Measurements from ENCODE around the gene KCNK15. TPM values are rescaled to one million over a fixed set of nuclear protein-coding genes. Genes with fewer than 3 reads are reported as not detected.

The KCNK15 gene
- total RNA-seq, 1 donor from 2014 or later: 0.44 TPM

DNA sequence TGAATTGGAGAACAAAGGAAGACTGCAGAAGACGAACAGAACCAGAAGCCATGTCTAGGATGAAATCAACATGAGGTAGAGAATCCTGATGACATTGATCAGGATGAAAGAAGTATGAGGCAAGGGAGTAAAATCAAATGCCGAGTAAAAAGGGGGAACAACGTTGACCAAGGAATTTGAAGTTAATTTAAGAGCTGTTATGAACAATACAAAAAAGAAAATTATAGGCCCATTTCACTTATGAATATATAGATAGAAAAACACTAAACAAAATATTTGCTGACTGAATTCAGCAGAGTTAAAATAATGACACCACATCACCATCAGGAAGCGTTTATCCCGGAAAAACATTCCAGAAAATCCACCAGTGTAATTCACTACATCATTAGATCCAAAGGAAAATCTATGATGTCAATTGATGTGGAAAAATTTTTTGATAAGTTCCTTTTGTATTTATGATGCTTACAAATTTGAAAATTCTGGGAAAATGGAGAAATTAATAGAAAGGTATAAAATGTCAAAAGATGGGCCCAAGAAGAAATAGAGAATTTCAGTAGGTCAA, 38.6 kb upstream of the KCNK15 start:
- no peak for DNase-seq
- H3K4me3 Mint-ChIP-seq: no peak overlapping the region
- no peaks in the 10 kb centered on the region for H3K27me3 Mint-ChIP-seq
- H3K4me1 Mint-ChIP-seq: no peaks in the 10 kb centered on the region
- H3K36me3 Mint-ChIP-seq (ENCODE audit: low read depth): no peaks in the 10 kb centered on the region
- intact Hi-C loops (cut with micrococcal nuclease): no loop called here
- H3K9me3 Mint-ChIP-seq: no peaks in the 10 kb centered on the region
- H3K27ac Mint-ChIP-seq: no peak overlapping the region

DNA sequence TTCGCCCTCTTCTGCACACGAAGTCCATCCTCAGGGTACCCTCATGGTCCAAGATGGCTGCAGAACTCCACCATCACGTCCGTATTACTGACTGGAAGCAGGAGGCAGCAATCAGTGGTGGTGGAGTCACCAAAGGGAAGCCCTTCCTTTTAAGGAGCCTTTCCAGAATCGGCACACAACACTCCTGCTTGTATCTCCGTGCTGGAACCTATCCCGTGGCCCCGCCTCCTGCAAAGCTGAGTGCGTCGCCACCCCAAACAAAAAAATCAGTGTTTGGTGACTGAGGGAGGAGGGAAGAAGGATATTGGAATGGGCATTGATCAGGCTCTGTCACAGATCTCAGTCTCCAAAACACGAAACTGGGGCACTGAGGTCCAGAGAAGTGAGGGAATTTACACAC, 36.3 kb upstream of the KCNK15 start:
- intact Hi-C loops (cut with micrococcal nuclease): no loop called here
- Mint-ChIP-seq H3K4me1 (no peaks in the 10 kb centered on the region), H3K4me3 (no peak overlapping the region), H3K9me3 (no peaks in the 10 kb centered on the region), H3K36me3 (ENCODE audit: low read depth) (no peaks in the 10 kb centered on the region), H3K27me3 (no peaks in the 10 kb centered on the region), H3K27ac (no peak overlapping the region)
- DNase-seq: no peak

DNA sequence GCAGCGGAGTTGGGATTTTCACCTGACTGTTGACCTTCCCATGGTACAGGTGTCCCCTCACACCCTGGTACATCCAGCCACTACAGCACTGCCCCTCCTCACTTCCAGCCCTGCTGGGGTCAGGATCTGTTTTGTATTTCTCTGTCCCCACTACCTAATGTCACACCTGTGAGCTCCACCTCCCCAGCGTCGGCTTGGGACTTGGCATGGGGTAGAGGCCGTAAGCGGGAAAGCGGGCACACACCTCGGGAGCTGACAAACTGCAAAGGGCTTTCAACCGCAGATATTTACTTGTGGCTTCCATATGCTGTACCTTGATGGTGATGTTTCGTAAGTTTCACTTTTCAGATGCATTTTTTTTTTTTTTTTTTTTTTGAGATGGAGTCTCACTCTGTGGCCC, 35.9 kb upstream of the KCNK15 start:
- intact Hi-C loops (cut with micrococcal nuclease): no loop called here
- Mint-ChIP-seq H3K4me3 (no peak overlapping the region), H3K27ac (no peak overlapping the region), H3K27me3 (no peaks in the 10 kb centered on the region), H3K36me3 (ENCODE audit: low read depth) (no peaks in the 10 kb centered on the region), H3K4me1 (no peaks in the 10 kb centered on the region), H3K9me3 (no peaks in the 10 kb centered on the region)
- no peak for DNase-seq

DNA sequence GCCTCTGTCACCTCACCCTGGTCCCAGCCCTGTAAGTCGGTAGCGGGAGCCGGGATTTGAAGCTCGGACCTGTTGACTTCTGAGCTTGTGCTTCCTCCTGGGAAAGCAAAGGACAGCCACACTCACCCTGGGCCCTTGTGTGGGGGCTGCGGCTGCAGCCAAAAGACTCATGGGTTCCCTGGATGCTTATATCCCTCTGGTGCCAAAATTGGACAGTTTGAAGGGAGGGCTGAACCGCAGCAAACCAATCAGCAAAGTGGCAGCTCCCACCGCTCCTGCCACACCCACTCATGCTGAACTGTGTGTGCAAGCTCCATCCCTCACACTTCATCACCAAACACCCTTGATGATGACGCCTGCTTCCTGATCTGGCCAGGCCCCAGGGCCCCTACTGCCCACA, 34.4 kb upstream of the KCNK15 start:
- Mint-ChIP-seq H3K27me3 (no peaks in the 10 kb centered on the region), H3K9me3 (no peaks in the 10 kb centered on the region), H3K27ac (no peak overlapping the region), H3K4me3 (no peak overlapping the region), H3K36me3 (ENCODE audit: low read depth) (no peaks in the 10 kb centered on the region), H3K4me1 (no peaks in the 10 kb centered on the region)
- intact Hi-C loops (cut with micrococcal nuclease): no loop called here
- no peak for DNase-seq

DNA sequence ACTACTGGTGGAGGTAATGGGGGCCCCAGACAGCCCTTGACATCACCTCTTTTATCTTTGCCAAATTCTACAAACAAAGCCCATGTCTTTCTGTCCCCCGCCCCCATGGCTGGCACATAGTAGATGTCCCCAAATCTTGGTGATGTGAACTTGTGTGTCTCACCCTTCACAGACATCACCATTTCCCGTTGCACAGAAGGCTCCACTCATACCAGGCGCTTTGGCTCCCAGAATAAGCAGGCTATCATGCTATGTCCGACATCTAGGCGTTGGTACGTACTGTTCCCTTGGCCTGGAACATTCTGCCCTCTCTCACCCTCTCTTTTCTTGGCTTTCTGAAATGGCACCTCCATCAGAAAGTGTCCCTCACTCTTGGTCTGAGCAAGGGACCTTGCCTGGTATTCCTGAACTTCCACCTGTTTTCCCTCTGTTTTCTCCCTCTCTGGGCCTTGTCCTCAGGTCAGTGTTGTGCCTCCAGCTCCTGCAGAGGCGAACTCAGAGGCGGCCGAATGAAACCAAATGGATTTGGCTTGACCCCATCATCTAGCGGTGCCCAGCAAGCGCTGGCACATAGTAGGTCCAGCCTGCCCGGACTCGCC, 31.5 kb upstream of the KCNK15 start:
- H3K27ac Mint-ChIP-seq: no peak overlapping the region
- H3K27me3 Mint-ChIP-seq: no peaks in the 10 kb centered on the region
- no peak overlapping the region for H3K4me3 Mint-ChIP-seq
- H3K4me1 Mint-ChIP-seq: no peaks in the 10 kb centered on the region
- no peaks in the 10 kb centered on the region for H3K9me3 Mint-ChIP-seq
- intact Hi-C loops (cut with micrococcal nuclease): no loop called here
- no peak for DNase-seq
- H3K36me3 Mint-ChIP-seq (ENCODE audit: low read depth): no peaks in the 10 kb centered on the region

DNA sequence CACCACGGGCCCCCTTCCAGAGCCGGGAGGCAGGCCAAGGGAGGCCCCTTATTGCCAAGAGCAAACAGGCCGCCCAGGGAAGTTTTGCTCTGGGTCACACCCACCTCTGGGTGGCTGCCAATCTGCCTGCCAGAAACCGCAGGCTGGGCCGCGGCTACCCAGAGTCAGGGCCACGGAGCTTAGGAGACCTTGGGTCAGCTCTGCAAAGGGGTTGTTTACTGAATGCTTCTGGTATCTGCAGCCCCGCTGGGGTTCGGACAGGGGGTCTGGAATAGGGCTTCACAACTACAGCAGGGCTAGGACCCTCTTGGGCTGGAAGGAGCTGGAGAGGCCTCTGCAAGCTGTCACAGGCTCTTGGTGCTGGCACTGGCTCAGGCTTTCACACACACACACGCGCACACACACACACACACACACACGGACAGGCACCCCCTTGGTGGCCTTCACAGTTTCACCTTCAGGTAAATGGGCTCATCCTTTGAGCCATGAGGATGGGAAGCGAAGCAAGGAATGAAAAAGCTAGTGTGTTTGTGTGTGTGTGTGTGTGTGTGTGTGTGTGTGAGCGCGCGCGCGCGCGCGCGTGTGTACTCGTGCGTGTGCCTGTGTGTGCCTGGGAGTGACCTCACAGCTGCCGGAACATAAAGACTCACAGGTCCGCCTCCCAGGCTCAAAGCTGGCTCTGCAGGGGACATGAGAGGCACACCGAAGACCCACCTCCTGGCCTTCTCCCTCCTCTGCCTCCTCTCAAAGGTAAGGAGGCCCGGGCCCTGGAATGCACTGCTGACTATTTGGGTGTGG, 30.8 kb upstream of the KCNK15 start, which contains the start of gene CCN5:
Gene CCN5, plus strand, starts transcription at position 669 of the 798 bp plus-strand sequence. Its CDS starts 22 bp downstream, at position 691.
- intact Hi-C loops (cut with micrococcal nuclease): no loop called here

DNA sequence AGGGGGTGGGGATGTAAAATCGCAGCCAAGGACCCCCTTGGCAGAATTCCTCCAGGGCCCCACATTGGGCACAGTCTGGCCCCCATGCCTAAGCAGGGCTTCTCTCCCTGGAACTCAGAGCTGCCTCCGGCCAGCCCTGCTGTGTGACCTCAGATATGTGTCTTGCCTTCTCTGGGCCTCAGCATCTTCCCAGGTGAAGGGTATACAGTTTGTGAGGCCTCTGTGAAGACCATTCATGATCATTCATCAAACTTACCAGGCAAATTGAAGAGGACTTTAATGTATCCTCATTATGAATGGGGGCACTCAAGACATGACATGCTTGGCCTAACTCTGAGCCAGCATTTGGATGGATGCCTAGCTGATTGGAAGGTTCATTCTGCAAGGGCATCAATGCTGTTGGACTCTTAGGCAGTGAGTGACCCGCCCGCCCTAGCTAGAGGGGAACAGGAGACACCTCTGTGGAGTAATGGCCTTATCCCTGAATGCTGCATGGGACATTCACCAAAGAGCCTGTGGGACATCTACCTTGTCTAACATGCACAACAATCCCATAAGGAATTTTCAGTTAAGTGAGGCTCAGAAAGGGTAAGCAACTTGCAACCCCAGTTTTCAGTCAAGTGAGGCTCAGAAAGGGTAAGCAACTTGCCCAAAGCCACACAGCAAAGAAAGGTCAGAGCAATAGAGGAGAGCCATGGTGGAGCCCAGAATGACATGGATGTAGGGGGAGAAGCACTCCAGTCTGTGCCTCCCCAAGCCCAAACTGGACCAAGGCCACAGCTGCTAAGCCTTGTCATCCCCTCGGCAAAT, 30.0 kb upstream of the KCNK15 start:
- DNase-seq: no peak
- intact Hi-C loops (cut with micrococcal nuclease): no loop called here

More for the DNA sequence above, 30.8 kb upstream of the KCNK15 start, which contains the start of gene CCN5:
- Mint-ChIP-seq H3K36me3 (ENCODE audit: low read depth) (no peaks in the 10 kb centered on the region), H3K9me3 (no peaks in the 10 kb centered on the region), H3K4me1 (no peaks in the 10 kb centered on the region), H3K27me3 (no peaks in the 10 kb centered on the region), H3K4me3 (no peak within 1 kb of the TSS), H3K27ac (no peak within 1 kb of the TSS)
- no peak for DNase-seq

DNA sequence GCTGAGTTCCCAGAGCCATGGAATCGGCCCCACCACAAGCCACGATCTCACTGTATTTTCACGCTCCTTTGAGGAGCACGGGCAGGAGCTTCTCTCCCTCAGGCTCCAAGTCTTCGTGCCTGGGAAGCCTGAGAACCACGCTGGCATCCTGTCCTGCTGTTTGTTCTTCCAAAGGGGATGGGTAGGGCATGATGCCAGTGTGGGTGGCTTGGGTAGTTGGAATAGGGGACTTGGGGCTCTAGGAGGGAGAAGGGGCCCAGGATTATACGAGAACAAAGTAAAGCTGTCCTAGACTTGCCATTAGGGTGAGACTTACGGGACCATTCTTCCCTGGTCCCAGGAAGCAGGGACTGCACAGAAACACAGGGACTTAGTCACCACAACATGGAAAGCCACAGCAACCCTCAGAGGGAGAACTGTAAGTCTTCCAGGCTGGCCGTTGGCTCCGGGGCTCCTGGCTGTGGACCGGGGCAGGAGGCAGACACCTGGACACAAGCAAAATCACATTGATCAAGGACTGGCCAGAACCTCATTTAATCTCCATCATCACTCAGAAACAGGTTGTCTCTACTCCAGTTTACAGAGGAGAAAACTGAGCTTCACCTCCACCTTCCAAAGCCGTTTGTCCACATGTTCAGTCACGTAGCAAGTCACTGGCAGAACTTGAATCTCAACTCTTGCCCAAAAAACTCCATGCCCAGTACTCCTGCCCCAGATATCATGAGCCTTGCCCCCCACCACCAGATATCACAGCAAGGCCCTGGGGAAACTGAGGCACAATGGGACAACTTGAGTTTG, 29.2 kb upstream of the KCNK15 start:
- DNase-seq: no peak
- Mint-ChIP-seq H3K4me1 (no peaks in the 10 kb centered on the region), H3K9me3 (no peaks in the 10 kb centered on the region), H3K4me3 (no peak overlapping the region), H3K36me3 (ENCODE audit: low read depth) (no peaks in the 10 kb centered on the region), H3K27ac (no peak overlapping the region), H3K27me3 (no peaks in the 10 kb centered on the region)
- intact Hi-C loops (cut with micrococcal nuclease): no loop called here

More for the DNA sequence above, 30.0 kb upstream of the KCNK15 start:
- no peak overlapping the region for H3K27ac Mint-ChIP-seq
- no peak overlapping the region for H3K4me3 Mint-ChIP-seq
- no peaks in the 10 kb centered on the region for H3K9me3 Mint-ChIP-seq
- H3K36me3 Mint-ChIP-seq (ENCODE audit: low read depth): no peaks in the 10 kb centered on the region
- no peaks in the 10 kb centered on the region for H3K27me3 Mint-ChIP-seq
- no peaks in the 10 kb centered on the region for H3K4me1 Mint-ChIP-seq

DNA sequence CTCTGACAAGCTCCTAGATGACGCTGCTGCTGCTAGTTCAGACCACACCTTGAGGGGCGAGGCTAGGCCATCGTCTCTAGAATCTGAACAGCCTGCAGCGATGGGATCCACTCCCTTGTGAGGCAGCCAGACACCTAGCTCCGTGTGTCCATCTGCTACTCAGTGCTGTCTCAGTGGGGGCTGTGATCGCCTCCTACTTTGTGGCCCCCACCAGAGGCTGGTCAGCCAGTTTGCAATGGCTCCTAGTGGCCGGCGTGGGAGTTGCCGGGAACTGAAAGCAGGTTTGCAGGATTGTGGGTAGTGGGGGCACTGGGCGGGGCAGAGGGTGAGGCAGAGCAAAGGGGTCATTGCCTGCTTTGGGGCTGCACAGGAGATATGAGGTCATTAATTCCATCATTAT, 27.7 kb upstream of the KCNK15 start:
- Mint-ChIP-seq H3K36me3 (ENCODE audit: low read depth) (no peaks in the 10 kb centered on the region), H3K9me3 (no peaks in the 10 kb centered on the region), H3K4me3 (no peak overlapping the region), H3K27me3 (no peaks in the 10 kb centered on the region), H3K4me1 (no peaks in the 10 kb centered on the region), H3K27ac (no peak overlapping the region)
- DNase-seq: no peak
- intact Hi-C loops (cut with micrococcal nuclease): no loop called here

DNA sequence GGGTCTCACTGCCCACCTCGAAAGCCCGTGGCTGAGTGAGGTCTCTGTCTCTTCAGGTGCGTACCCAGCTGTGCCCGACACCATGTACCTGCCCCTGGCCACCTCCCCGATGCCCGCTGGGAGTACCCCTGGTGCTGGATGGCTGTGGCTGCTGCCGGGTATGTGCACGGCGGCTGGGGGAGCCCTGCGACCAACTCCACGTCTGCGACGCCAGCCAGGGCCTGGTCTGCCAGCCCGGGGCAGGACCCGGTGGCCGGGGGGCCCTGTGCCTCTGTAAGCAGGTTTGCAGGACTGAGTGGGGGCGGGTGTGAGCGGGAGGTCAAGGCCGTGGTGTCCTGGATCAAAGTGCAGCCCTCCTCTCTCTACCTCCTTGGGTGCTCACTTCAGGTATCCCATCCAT, 25.8 kb upstream of the KCNK15 start:
- intact Hi-C loops (cut with micrococcal nuclease): no loop called here
- DNase-seq: no peak
- H3K9me3 Mint-ChIP-seq: no peaks in the 10 kb centered on the region
- H3K27ac Mint-ChIP-seq: no peak overlapping the region
- no peaks in the 10 kb centered on the region for H3K36me3 Mint-ChIP-seq (ENCODE audit: low read depth)
- H3K4me3 Mint-ChIP-seq: no peak overlapping the region
- no peaks in the 10 kb centered on the region for H3K4me1 Mint-ChIP-seq
- no peaks in the 10 kb centered on the region for H3K27me3 Mint-ChIP-seq

DNA sequence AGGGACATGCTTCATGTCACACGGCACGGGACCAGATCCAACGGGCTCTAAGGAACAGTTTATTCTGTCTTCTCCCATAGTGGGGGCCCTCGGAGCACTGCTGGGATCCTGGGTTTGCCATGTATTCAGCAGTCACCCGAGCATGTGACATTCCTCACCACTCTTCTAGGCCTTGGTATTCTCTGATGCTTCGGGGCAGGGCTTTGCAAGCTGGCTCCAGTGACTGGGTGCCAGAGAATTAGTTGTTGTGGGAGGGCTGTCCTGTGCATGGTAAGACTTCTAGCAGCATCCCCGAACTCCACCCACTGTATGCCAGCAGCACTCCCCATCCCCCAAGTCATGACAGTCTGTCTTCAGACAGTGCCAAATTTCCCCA, 25.1 kb upstream of the KCNK15 start:
- no peak for DNase-seq
- H3K27me3 Mint-ChIP-seq: no peaks in the 10 kb centered on the region
- H3K9me3 Mint-ChIP-seq: no peaks in the 10 kb centered on the region
- H3K27ac Mint-ChIP-seq: no peak overlapping the region
- H3K36me3 Mint-ChIP-seq (ENCODE audit: low read depth): no peaks in the 10 kb centered on the region
- intact Hi-C loops (cut with micrococcal nuclease): no loop called here
- no peaks in the 10 kb centered on the region for H3K4me1 Mint-ChIP-seq
- H3K4me3 Mint-ChIP-seq: no peak overlapping the region

DNA sequence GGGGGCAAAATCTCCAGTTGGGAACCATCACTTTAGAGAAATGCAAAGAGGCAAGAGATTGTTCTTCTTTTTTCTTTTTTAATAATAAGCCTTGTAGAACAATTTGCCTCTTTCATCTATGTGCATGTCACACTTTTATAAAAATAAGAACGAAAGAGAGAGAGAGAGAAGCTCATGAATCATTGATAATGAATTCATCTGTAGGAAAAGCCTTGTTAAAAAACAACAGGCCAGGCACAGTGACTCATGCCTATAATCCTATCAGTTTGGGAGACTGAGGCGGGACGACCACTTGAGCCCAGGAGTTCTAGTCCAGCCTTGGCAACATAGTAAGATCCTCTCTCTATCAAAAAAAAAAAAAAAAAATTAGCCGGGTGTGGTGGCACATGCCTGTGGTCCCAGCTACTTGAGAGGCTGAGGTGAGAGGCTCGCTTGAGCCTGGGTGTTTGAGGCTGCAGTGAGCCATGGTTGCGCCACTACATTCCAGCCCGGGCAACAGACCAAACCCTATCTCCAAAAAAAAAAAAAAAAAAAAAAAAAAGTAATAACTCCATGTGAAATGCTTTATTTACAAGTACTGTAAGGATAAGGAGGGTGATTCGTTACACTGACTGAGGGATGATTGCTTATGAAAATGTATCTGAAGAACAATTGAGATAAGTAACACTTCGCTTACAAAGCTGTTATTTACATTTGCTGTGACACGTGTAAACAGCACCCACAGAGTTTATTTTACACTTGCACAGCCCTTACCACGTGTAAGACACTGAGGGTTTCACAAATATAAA, 24.5 kb upstream of the KCNK15 start:
- no peaks in the 10 kb centered on the region for H3K4me1 Mint-ChIP-seq
- no peak overlapping the region for H3K4me3 Mint-ChIP-seq
- H3K9me3 Mint-ChIP-seq: no peaks in the 10 kb centered on the region
- intact Hi-C loops (cut with micrococcal nuclease): no loop called here
- no peaks in the 10 kb centered on the region for H3K36me3 Mint-ChIP-seq (ENCODE audit: low read depth)
- DNase-seq: no peak
- H3K27me3 Mint-ChIP-seq: no peaks in the 10 kb centered on the region
- H3K27ac Mint-ChIP-seq: no peak overlapping the region

DNA sequence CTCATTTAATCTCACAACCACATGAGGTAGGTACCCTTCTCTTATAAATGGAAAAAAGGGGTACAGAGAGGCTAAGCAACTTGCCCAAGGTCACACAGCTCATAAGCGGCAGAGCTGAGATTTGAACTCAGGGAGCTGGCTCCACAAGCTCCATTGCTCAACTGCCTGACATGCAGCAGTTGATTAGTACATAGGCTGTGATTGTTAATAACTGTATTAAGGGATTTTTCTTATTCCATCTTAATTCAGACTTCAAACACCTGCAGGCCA, 23.9 kb upstream of the KCNK15 start:
- H3K9me3 Mint-ChIP-seq: no peaks in the 10 kb centered on the region
- intact Hi-C loops (cut with micrococcal nuclease): no loop called here
- no peak for DNase-seq
- no peak overlapping the region for H3K4me3 Mint-ChIP-seq
- H3K27ac Mint-ChIP-seq: no peak overlapping the region
- no peaks in the 10 kb centered on the region for H3K4me1 Mint-ChIP-seq
- H3K27me3 Mint-ChIP-seq: no peaks in the 10 kb centered on the region
- H3K36me3 Mint-ChIP-seq (ENCODE audit: low read depth): no peaks in the 10 kb centered on the region
